Endothelial cell of umbilical vein (primary cell): Measurements from ENCODE around the gene INTS11. TPM values are rescaled to one million over a fixed set of nuclear protein-coding genes. Genes with fewer than 3 reads are reported as not detected.

Experiments used
- BruUV-seq: library from RNA; stranded (reverse); fragments of 400-500 nt; replicated peaks from 2 replicates; lab custom pipeline; 2021; lab: Mats Ljungman, UMichigan
- CTCF ChIA-PET: fragments of 300-600, 350-600 bp; sonication (Branson Sonifier 250); formaldehyde crosslinking; loops from one replicate; lab custom pipeline; 2021; ENCODE audit warnings: antibody characterized with exemption, inconsistent platforms; lab: Charles Lee
- POLR2A ChIA-PET: fragments of 300-600, 350-600 bp; sonication (Branson Sonifier 250); formaldehyde crosslinking; loops from one replicate; lab custom pipeline; 2021; ENCODE audit warnings: antibody characterized with exemption, inconsistent platforms; lab: Charles Lee
- DNase-seq: peaks from one replicate; pipeline ENCODE4 v3.0.0-alpha.2; 2011; ENCODE audit warnings: low read depth, low spot score
- FAIRE-seq: peaks from 2 replicates; lab custom pipeline; 2011; peaks lifted over from hg19 to GRCh38; lab: Jason Lieb, UNC
- H2AFZ ChIP-seq: 2 replicates; pipeline ENCODE4 v1.6.0; 2012; ENCODE audit warnings: low read depth, low read length, control low read depth, inconsistent platforms
- H3K27ac ChIP-seq: 2 replicates; pipeline ENCODE4 v1.5.1; 2011; ENCODE audit warnings: low read depth, mild to moderate bottlenecking, control low read depth, low read length, moderate library complexity; ENCODE audit not compliant: insufficient read depth
- H3K27me3 ChIP-seq, 2 experiments: 2 replicates each; pipeline versions ENCODE4 v1.6.0 to v1.6.1; 2011; ENCODE audit warnings: low read length in 2 of 2, mixed read lengths in 1 of 2; ENCODE audit not compliant: control insufficient read depth in 2 of 2, insufficient read depth in 2 of 2
- H3K36me3 ChIP-seq, 2 experiments: 2 replicates in 1 of 2; 3 replicates in 1 of 2; pipeline ENCODE4 v1.5.1; 2011; ENCODE audit warnings: low read length in 2 of 2, mild to moderate bottlenecking in 1 of 2, moderate library complexity in 1 of 2; ENCODE audit not compliant: control insufficient read depth in 2 of 2, insufficient read depth in 2 of 2; ENCODE audit errors: extremely low read depth in 1 of 2
- H3K4me1 ChIP-seq: 3 replicates; pipeline ENCODE4 v1.5.1; 2011; ENCODE audit warnings: mild to moderate bottlenecking, low read length; ENCODE audit not compliant: control insufficient read depth, insufficient read depth; ENCODE audit errors: extremely low read depth
- H3K4me2 ChIP-seq: 2 replicates; pipeline ENCODE4 v1.6.1; 2011; ENCODE audit warnings: low read length, control low read depth, mixed read lengths; ENCODE audit not compliant: insufficient read depth
- H3K4me3 ChIP-seq, 3 experiments: fragments of 200-600 bp in 1 of 3; sonication (generic), shearing (Covaris generic) in 1 of 3; replicated peaks in 1 of 3; 2 replicates each; pipeline ENCODE4 v1.5.1; 2011 to 2016; ENCODE audit warnings: control low read depth in 3 of 3, low read length in 3 of 3, mild to moderate bottlenecking in 2 of 3, inconsistent platforms in 1 of 3, low read depth in 1 of 3, moderate library complexity in 1 of 3; ENCODE audit not compliant: insufficient read depth in 1 of 3
- H3K79me2 ChIP-seq: 2 replicates; pipeline ENCODE4 v1.6.0; 2012; ENCODE audit warnings: low read length, inconsistent platforms; ENCODE audit not compliant: control insufficient read depth, insufficient read depth
- H3K9ac ChIP-seq: replicated peaks from 2 replicates; pipeline ENCODE3; 2011; ENCODE audit warnings: low read length, control low read depth; ENCODE audit not compliant: insufficient read depth; ENCODE audit errors: extremely low read depth
- H3K9me1 ChIP-seq: replicated peaks from 3 replicates; pipeline ENCODE4 v1.6.0; 2011; ENCODE audit warnings: mild to moderate bottlenecking, low read length; ENCODE audit not compliant: control insufficient read depth, insufficient read depth; ENCODE audit errors: extremely low read depth
- H3K9me3 ChIP-seq: replicated peaks from 2 replicates; pipeline ENCODE4 v1.5.1; 2012; ENCODE audit warnings: low read length, inconsistent platforms; ENCODE audit not compliant: control insufficient read depth, insufficient read depth
- H4K20me1 ChIP-seq: replicated peaks from 2 replicates; pipeline ENCODE3; 2011; ENCODE audit warnings: mild to moderate bottlenecking, low read length; ENCODE audit not compliant: control insufficient read depth, insufficient read depth; ENCODE audit errors: extremely low read depth
- CTCF ChIP-seq, 2 donors: IDR thresholded peaks; 1 replicate in 1 of 2; 2 replicates in 1 of 2; pipeline ENCODE4 v1.5.1; 2011; ENCODE audit warnings: low read length in 2 of 2, mild to moderate bottlenecking in 2 of 2, moderate library complexity in 2 of 2, control low read depth in 1 of 2, inconsistent platforms in 1 of 2, low read depth in 1 of 2; ENCODE audit not compliant: insufficient read depth in 1 of 2; ENCODE audit errors: extremely low read depth in 1 of 2
- EZH2 ChIP-seq: IDR thresholded peaks from 2 replicates; pipeline ENCODE4 v1.6.1; 2012; ENCODE audit warnings: borderline replicate concordance, low read depth, mild to moderate bottlenecking, moderate library complexity, low read length, inconsistent platforms; ENCODE audit not compliant: severe bottlenecking
- GATA2 ChIP-seq: IDR thresholded peaks from 2 replicates; pipeline ENCODE4 v1.7.0; 2011; ENCODE audit warnings: low read depth, mild to moderate bottlenecking, moderate library complexity, mixed read lengths, low read length; ENCODE audit not compliant: insufficient read length, insufficient read depth
- JUN ChIP-seq: IDR thresholded peaks from 2 replicates; pipeline ENCODE4 v1.6.1; 2011; ENCODE audit warnings: borderline replicate concordance, low read depth; ENCODE audit not compliant: insufficient read length, insufficient read depth
- MAX ChIP-seq: IDR thresholded peaks from 2 replicates; pipeline ENCODE4 v1.6.1; 2011; ENCODE audit not compliant: insufficient read depth, insufficient read length
- MYC ChIP-seq: IDR thresholded peaks from one replicate; pipeline ENCODE4 v1.6.1; 2011; ENCODE audit warnings: mild to moderate bottlenecking, low read depth, low read length
- POLR2A ChIP-seq: IDR thresholded peaks from 2 replicates; pipeline ENCODE4 v1.6.1; 2012; ENCODE audit warnings: low read depth, mild to moderate bottlenecking, control low read depth, low read length
- POLR2AphosphoS5 ChIP-seq: IDR thresholded peaks from 2 replicates; pipeline ENCODE4 v1.6.1; 2012; ENCODE audit warnings: low read depth, mild to moderate bottlenecking, control low read depth, low read length, moderate library complexity; ENCODE audit not compliant: insufficient read depth
- dilution Hi-C: fragments of 300-500 bp; cut with MboI; formaldehyde crosslinking; loops from one replicate; pipeline ENCODE4 v1.15.0; 2019; ENCODE audit warnings: low sequenced_read_pairs; ENCODE audit not compliant: extremely low pct_ligation_motif_present
- intact Hi-C: fragments of 100-400 bp; cut with micrococcal nuclease; formaldehyde crosslinking; loops from one replicate; pipeline ENCODE4 v1.10.0; 2022
- polyA plus RNA-seq, 4 experiments: library from polyadenylated mRNA; depleted of rRNA in 3 of 4; stranded (reverse) in 3 of 4; unstranded in 1 of 4; fragments of >200 nt; gene quantifications; 2 replicates each; pipeline versions ENCODE4 v1.2.1 to v1.2.3, GENCODE V29; 2011 to 2012; ENCODE audit warnings: missing spikeins in 1 of 4
- total RNA-seq: library from RNA; stranded (reverse); gene quantifications from 2 replicates; pipeline ENCODE4 v1.2.3, GENCODE V29; 2021

The INTS11 gene
- total and polyA plus RNA-seq, 2 donors (not counting 3 experiments of a cell fraction or from before 2014, with no cell fraction given), result 132 to 222 TPM

- dilution Hi-C loops, result no loop called here
- intact Hi-C loops, result no loop called here
- BruUV-seq, result no TSS peak
Measured at GRCh38 chr1:1297802-1298424, 26.5 kb downstream of the INTS11 start.

More at GRCh38 chr1:1297802-1298424, 26.5 kb downstream of the INTS11 start:
- Histone ChIP-seq H3K4me2 (no peak overlapping the region), H3K9me1 (no peaks in the 10 kb centered on the region), H3K36me3 (no peaks in the 10 kb centered on the region), H3K27me3 (no peaks in the 10 kb centered on the region), H4K20me1 (no peaks in the 10 kb centered on the region), H3K4me3 (no peak overlapping the region), H2AFZ (no peak overlapping the region), H3K79me2 (no peaks in the 10 kb centered on the region), H3K9ac (no peak overlapping the region), H3K27ac (no peak overlapping the region), H3K4me1 (no peaks in the 10 kb centered on the region), H3K9me3 (no peaks in the 10 kb centered on the region)
- POLR2A ChIA-PET, result no interaction called here
- TF ChIP-seq GATA2 (no peak), POLR2AphosphoS5 (no peak), POLR2A (no peak), MYC (no peak), JUN (no peak), EZH2 (no peak), MAX (no peak), CTCF (IDR thresholded peaks at IDR 0.05; ENCODE audit: extremely low read depth in 1 of 2, insufficient read depth in 1 of 2, low read depth in 1 of 2, low read length in 2 of 2) (no peak)
- DNase-seq, result no peak
- CTCF ChIA-PET, result no interaction called here
- FAIRE-seq, result no peak
